DOHH2 (cell line): ENCODE data around the gene BMP7.
A peak's percentile ranks its signal among the peaks of the same experiment; 100 is the strongest.

Experiments
- H3F3A ChIP-seq: fragments of 200-600 bp; sonication (generic), shearing (Covaris generic); 2 replicates; pipeline ENCODE4 v1.6.0; 2016; ENCODE audit warnings: antibody characterized with exemption, mild to moderate bottlenecking; ENCODE audit not compliant: control insufficient read depth, insufficient read depth
- H3K27ac ChIP-seq: fragments of 200-600 bp; sonication (generic); 2 replicates; pipeline ENCODE4 v1.5.1; 2014; ENCODE audit warnings: low read depth, mild to moderate bottlenecking, low read length, moderate library complexity
- H3K27me3 ChIP-seq: fragments of 200-600 bp; sonication (generic); 2 replicates; pipeline ENCODE4 v1.6.1; 2014; ENCODE audit warnings: mild to moderate bottlenecking, low read length, mixed read lengths; ENCODE audit not compliant: control insufficient read depth
- H3K36me3 ChIP-seq: fragments of 200-600 bp; sonication (generic); 2 replicates; pipeline ENCODE4 v1.6.1; 2014; ENCODE audit warnings: mild to moderate bottlenecking, low read length, moderate library complexity, mixed read lengths; ENCODE audit not compliant: control insufficient read depth
- H3K4me1 ChIP-seq: fragments of 200-600 bp; sonication (generic); 2 replicates; pipeline ENCODE4 v1.6.1; 2014; ENCODE audit warnings: mild to moderate bottlenecking, low read length, mixed read lengths; ENCODE audit not compliant: control insufficient read depth
- H3K4me2 ChIP-seq: fragments of 200-600 bp; sonication (generic); 2 replicates; pipeline ENCODE4 v1.6.0; 2014; ENCODE audit warnings: mild to moderate bottlenecking, low read length, moderate library complexity
- H3K4me3 ChIP-seq: fragments of 200-600 bp; sonication (generic); 2 replicates; pipeline ENCODE4 v1.5.1; 2014; ENCODE audit warnings: mild to moderate bottlenecking, low read length, mixed read lengths
- H3K79me2 ChIP-seq: fragments of 200-600 bp; sonication (generic); 2 replicates; pipeline ENCODE4 v1.6.1; 2014; ENCODE audit warnings: mild to moderate bottlenecking, low read length, mixed read lengths; ENCODE audit not compliant: control insufficient read depth
- H3K9me2 ChIP-seq: fragments of 200-600 bp; sonication (generic); replicated peaks from 2 replicates; pipeline ENCODE4 v1.6.1; 2014; ENCODE audit warnings: mild to moderate bottlenecking, low read length, mixed read lengths; ENCODE audit not compliant: control insufficient read depth
- H3K9me3 ChIP-seq: fragments of 200-600 bp; sonication (generic); 2 replicates; pipeline ENCODE4 v1.6.1; 2014; ENCODE audit warnings: antibody characterized with exemption, low read length, mixed read lengths; ENCODE audit not compliant: control insufficient read depth, insufficient read depth
- H4K20me1 ChIP-seq: fragments of 200-600 bp; sonication (generic); 2 replicates; pipeline ENCODE4 v1.6.0; 2014; ENCODE audit warnings: low read depth, mild to moderate bottlenecking, antibody characterized with exemption, low read length, moderate library complexity; ENCODE audit not compliant: control insufficient read depth, insufficient read depth
- CTCF ChIP-seq: fragments of 200-600 bp; sonication (generic); IDR thresholded peaks from one replicate; pipeline ENCODE4 v1.5.1; 2014; ENCODE audit warnings: antibody characterized with exemption, mild to moderate bottlenecking, low read depth, low read length; ENCODE audit not compliant: poor library complexity, severe bottlenecking
- EZH2phosphoT487 ChIP-seq: fragments of 200-600 bp; sonication (generic); IDR thresholded peaks from 2 replicates; pipeline ENCODE4 v1.6.1; 2017; ENCODE audit warnings: borderline replicate concordance, mild to moderate bottlenecking, antibody characterized with exemption, low read length, moderate library complexity, mixed read lengths

Gene BMP7

GRCh38 chr20:57231951-57232428, 34.5 kb downstream of the BMP7 start:
- Histone ChIP-seq H3K36me3 (peaks cover 99% of the 10 kb centered on the region), H3K4me1 (peaks cover 82% of the 10 kb centered on the region), H3K4me3 (no peak overlapping the region), H3K27me3 (no peaks in the 10 kb centered on the region), H4K20me1 (peaks cover 77% of the 10 kb centered on the region), H3F3A (peaks cover 37% of the 10 kb centered on the region), H3K9me2 (no peaks in the 10 kb centered on the region), H3K79me2 (peaks cover 100% of the 10 kb centered on the region), H3K9me3 (no peaks in the 10 kb centered on the region), H3K4me2 (no peak overlapping the region), H3K27ac (0 out of 2 replicates have a peak overlapping the region, but pooled peaks have one; percentile 8)
- no peak for TF ChIP-seq EZH2phosphoT487
- no peak for TF ChIP-seq CTCF

GRCh38 chr20:57231161-57231560, 35.3 kb downstream of the BMP7 start:
- Histone ChIP-seq H3K4me3 (no peak overlapping the region), H3K9me3 (no peaks in the 10 kb centered on the region), H4K20me1 (peaks cover 79% of the 10 kb centered on the region), H3K36me3 (peaks cover 97% of the 10 kb centered on the region), H3K4me1 (peaks cover 74% of the 10 kb centered on the region), H3K9me2 (no peaks in the 10 kb centered on the region), H3K27me3 (no peaks in the 10 kb centered on the region), H3K79me2 (peaks cover 99% of the 10 kb centered on the region), H3F3A (peaks cover 37% of the 10 kb centered on the region), H3K27ac (0 out of 2 replicates have a peak overlapping the region, but pooled peaks have one; percentile 8), H3K4me2 (no peak overlapping the region)
- TF ChIP-seq EZH2phosphoT487 (no peak), CTCF (no peak)

GRCh38 chr20:57230247-57230646, 36.2 kb downstream of the BMP7 start:
- no peaks in the 10 kb centered on the region for H3K27me3 ChIP-seq
- peaks cover 64% of the 10 kb centered on the region for H3K4me1 ChIP-seq
- no peak overlapping the region for H3K4me2 ChIP-seq
- peaks cover 97% of the 10 kb centered on the region for H3K36me3 ChIP-seq
- H3K9me2 ChIP-seq, result no peaks in the 10 kb centered on the region
- H3K9me3 ChIP-seq, result no peaks in the 10 kb centered on the region
- H3K79me2 ChIP-seq, result peaks cover 99% of the 10 kb centered on the region
- H3F3A ChIP-seq, result peaks cover 37% of the 10 kb centered on the region
- no peak overlapping the region; the same call in 1 of the 2 replicates for H3K27ac ChIP-seq
- no peak overlapping the region for H3K4me3 ChIP-seq
- peaks cover 79% of the 10 kb centered on the region for H4K20me1 ChIP-seq
- no peak for TF ChIP-seq EZH2phosphoT487
- TF ChIP-seq CTCF, result no peak
